Stimulated activated CD4-positive, alpha-beta T cell treated with anti-CD3 and anti-CD28 coated beads, Interleukin-1b, Interleukin-23, amount 100 ng/mL, for 4 hours (primary cell): ENCODE results near the gene ZBTB24.

ENCODE experiments used
- DNase-seq, 2 donors: peaks; one replicate each; pipeline ENCODE4 v3.0.0-alpha.2; 2020; ENCODE audit warnings: low read depth in 2 of 2

ZBTB24 gene

GRCh38 chr6:109420751-109421150 is 62.3 kb downstream of the ZBTB24 start:
- DNase-seq = no peak

- no peak for DNase-seq
Measured at GRCh38 chr6:109417646-109418045, 65.4 kb downstream of the ZBTB24 start.
